Endothelial cell of hepatic sinusoid (primary cell): ENCODE data around the gene NOL12.
"Not testable (repeated sequence)": the region's sequence is repeated elsewhere in the genome, so short reads cannot be mapped to it uniquely, and the experiment has no call there.

Experiments
- in situ Hi-C: cut with HindIII; loops from 2 replicates; pipeline ENCODE4 v1.10.0; 2017; ENCODE audit warnings: low sequenced_read_pairs

Gene NOL12

DNA sequence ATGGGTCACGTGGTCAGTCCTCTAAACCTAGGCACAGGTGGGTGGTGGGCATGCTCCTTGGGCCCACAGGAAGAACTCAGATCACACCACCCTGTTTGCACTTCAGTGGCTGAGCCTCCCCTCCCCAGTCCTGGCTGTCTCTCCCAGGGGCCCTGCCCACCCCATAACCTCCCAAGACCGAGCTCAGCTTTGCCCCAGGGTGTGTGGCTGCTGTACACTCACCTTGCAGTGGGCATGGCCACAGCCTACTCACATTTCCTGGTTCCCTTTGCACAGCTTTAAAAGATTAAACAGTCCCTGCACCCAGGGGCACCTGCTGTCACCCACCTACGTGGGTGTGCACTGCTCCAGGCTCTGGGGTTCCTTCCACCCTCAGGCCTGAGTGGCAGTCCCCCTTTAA is 24.5 kb downstream of the NOL12 start:
- in situ Hi-C loops: no loop called here

GRCh38 chr22:37711490-37711889 is 25.3 kb downstream of the NOL12 start:
- in situ Hi-C loops: no loop called here

- in situ Hi-C loops: no loop called here
Observed at GRCh38 chr22:37713761-37714160, 27.6 kb downstream of the NOL12 start.

GRCh38 chr22:37714634-37715033 is 28.5 kb downstream of the NOL12 start:
- in situ Hi-C loops: no loop called here

DNA sequence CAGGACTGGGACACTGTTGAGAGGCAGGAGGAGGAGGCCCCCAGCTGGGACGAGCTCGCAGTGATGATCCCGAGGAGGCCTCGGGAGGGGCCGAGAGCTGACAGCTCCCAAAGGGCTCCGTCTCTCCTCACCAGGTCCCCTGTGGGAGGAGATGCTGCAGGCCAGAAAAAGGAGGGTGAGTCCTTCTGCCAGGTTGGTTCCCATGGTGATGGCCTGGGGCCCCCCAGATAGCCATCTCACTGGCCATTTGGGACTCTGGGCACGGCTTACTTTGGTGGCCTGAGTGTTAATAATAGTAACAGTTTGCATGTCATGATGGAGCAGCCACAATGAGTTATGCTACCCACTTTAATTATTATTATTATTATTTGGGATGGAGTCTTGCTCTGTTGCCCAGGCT is 29.6 kb downstream of the NOL12 start:
- in situ Hi-C loops: no loop called here

DNA sequence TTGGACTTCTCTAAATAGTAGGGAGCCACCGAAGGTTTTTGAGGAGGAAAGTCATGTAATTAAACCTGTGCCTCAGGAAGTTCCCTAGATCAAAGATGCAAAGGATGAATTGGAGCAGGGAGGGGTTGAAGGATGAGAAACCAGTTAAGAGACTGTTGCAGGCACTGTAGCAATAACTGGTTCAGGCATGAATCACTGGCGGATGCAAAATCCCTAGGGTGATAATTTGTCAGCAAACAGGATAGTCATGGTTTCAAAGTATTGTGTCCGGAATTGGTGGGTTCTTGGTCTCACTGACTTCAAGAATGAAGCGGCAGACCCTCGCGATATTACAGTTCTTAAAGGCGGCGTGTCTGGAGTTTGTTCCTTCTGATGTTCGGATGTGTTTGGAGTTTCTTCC is 30.6 kb downstream of the NOL12 start:
- in situ Hi-C loops: no loop called here

GRCh38 chr22:37717235-37717634 is 31.1 kb downstream of the NOL12 start:
- in situ Hi-C loops: not testable (repeated sequence)

DNA sequence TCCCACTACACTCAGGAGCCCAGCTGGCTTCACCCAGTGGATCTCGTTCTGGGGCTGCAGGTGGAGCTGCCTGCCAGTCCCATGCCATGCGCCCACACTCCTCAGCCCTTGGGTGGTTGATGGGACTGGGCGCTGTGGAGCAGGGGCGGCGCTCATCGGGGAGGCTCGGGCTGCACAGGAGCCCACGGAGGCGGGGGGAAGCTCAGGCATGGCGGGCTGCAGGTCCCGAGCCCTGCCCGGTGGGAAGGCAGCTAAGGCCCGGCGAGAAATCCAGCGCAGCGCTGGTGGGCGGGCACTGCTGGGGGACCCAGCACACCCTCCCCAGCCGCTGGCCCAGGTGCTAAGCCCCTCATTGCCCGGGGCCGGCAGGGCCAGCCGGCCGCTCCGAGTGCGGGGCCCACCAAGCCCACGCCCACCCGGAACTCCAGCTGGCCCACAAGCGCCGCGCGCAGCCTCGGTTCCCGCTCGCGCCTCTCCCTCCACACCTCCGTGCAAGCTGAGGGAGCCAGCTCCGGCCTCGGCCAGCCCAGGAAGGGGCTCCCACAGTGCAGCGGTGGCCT is 31.7 kb downstream of the NOL12 start:
- in situ Hi-C loops: not testable (repeated sequence)

- in situ Hi-C loops: no loop called here
Observed at GRCh38 chr22:37725551-37726240, 39.6 kb downstream of the NOL12 start.

GRCh38 chr22:37726241-37726887 is 40.2 kb downstream of the NOL12 start:
- in situ Hi-C loops: no loop called here

DNA sequence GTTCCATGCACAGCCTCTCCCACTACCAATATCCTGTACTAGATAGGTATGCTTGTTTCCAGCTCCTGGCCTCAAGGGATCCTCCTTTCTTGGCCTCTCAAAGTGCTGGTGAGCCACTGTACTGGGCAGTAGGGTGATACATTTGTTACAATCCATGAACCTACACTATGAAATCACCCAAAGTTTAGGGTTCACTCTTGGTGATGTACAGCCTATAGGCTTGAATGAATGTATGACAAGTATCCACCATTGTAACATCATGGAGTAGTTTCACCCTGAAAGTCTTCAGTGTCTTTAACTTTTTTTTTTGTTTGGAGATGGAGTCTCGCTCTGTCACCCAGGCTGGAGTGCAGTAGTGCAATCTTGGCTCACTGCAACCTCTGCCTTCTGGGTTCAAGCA is 42.5 kb downstream of the NOL12 start:
- in situ Hi-C loops: no loop called here

- in situ Hi-C loops: loop anchor here (5.0 kb wide), 1 partner anchor 35 kb away; the partner anchor contains the start of gene TRIOBP
Observed at GRCh38 chr22:37731804-37732471, 45.8 kb downstream of the NOL12 start.

GRCh38 chr22:37732699-37733607 is 46.8 kb downstream of the NOL12 start:
- in situ Hi-C loops: loop anchor here (5.0 kb wide), 1 partner anchor 36 kb away; the partner anchor contains the start of gene TRIOBP

- in situ Hi-C loops: loop anchor here (5.0 kb wide), 1 partner anchor 37 kb away; the partner anchor contains the start of gene TRIOBP
Observed at GRCh38 chr22:37733625-37734401, 47.7 kb downstream of the NOL12 start.

DNA sequence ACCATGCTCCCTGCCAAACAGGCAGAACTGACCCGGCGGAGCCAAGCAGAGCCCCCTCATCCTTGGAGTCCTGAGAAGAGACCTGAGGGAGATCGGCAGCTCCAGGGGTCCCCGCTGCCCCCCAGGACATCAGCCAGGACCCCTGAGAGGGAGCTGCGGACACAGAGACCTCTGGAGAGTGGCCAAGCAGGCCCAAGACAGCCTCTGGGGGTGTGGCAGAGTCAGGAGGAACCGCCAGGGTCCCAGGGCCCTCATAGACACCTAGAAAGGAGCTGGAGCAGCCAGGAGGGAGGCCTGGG is 48.2 kb downstream of the NOL12 start:
- in situ Hi-C loops: loop anchor here (5.0 kb wide), 1 partner anchor 37 kb away; the partner anchor contains the start of gene TRIOBP

DNA sequence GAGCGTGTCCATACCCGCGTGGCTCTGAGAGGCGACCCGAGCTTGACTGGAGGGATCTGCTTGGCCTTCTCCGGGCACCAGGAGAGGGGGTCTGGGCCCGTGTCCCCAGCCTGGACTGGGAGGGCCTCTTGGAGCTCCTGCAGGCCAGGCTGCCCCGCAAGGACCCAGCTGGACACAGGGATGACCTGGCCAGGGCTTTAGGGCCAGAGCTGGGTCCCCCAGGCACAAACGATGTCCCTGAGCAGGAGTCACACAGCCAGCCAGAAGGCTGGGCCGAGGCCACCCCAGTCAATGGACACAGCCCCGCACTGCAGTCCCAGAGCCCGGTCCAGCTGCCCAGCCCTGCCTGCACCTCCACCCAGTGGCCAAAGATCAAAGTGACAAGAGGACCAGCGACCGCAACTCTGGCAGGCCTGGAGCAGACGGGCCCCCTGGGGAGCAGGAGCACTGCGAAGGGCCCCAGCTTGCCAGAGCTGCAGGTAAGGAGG is 48.9 kb downstream of the NOL12 start:
- in situ Hi-C loops: loop anchor here (5.0 kb wide), 1 partner anchor 38 kb away; the partner anchor contains the start of gene TRIOBP

DNA sequence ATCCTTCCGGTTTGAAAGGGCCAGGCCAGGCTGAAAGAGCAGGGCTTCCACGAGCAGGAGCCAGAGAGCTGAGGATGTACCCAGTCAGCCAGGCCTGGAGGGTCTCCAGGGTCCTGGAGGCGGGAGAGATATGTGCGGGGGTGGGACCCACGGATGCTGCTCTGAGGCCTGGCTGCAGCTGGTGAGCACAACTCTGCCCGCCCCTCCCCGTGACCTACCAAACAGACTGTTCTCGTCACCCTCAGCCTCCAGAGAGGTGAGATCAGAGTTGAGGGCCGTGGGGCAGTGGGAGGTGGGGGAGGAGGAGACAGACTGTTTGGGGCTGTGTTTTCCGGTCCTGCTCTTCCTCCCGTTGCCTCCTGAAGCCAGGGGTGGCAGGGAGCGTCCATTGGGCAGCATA is 52.9 kb downstream of the NOL12 start:
- in situ Hi-C loops: no loop called here

DNA sequence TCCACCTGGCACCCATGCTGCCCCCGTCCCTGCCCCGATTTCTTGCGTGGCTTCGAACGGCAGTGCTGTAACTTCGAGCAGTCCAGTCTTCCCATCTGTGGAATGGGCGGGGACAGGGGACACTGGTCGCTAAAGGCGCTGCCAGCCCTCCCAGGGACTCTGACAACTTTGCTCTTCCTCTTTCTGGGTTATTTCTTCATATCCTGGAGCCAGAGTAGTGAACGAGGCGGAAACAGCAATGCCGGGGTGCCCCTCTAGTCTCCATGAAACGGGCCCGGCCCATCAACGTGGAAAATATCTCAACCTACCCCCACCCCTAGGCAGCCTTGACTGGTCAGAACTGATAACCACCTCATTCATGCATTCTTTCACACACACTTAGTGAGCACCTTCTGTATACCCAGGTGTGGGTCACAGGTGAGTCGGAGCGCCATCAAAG is 53.5 kb downstream of the NOL12 start:
- in situ Hi-C loops: no loop called here

- in situ Hi-C loops: no loop called here
Observed at GRCh38 chr22:37740455-37741311, 54.5 kb downstream of the NOL12 start.
